Progenitor cell of endocrine pancreas (in vitro differentiated cells): ENCODE measurements around the gene MPZL3. TPM values are rescaled to one million over a fixed set of nuclear protein-coding genes. Genes with fewer than 3 reads are reported as not detected.

Experiments used
- DNase-seq: peaks from one replicate; pipeline ENCODE4 v3.0.0; 2021; ENCODE audit warnings: low spot score; ENCODE audit not compliant: unreplicated experiment
- H3K27ac Mint-ChIP-seq: 2 replicates; pipeline ENCODE4 v1.8.0; 2021; ENCODE audit warnings: mild to moderate bottlenecking, moderate library complexity, mixed read lengths
- H3K27me3 Mint-ChIP-seq: 2 replicates; pipeline ENCODE4 v1.8.0; 2021; ENCODE audit warnings: mixed read lengths
- H3K36me3 Mint-ChIP-seq: 2 replicates; pipeline ENCODE4 v1.8.0; 2022; ENCODE audit warnings: mixed read lengths; ENCODE audit not compliant: insufficient read depth
- H3K4me1 Mint-ChIP-seq: 2 replicates; pipeline ENCODE4 v1.8.0; 2021; ENCODE audit warnings: low read depth, mixed read lengths
- H3K4me3 Mint-ChIP-seq: 2 replicates; pipeline ENCODE4 v1.8.0; 2021; ENCODE audit warnings: low read depth, mild to moderate bottlenecking, moderate library complexity, mixed read lengths
- H3K9me3 Mint-ChIP-seq: 2 replicates; pipeline ENCODE4 v1.8.0; 2021; ENCODE audit warnings: low read depth, mixed read lengths
- CTCF ChIP-seq: fragments of 200-600 bp; sonication (generic); IDR thresholded peaks from one replicate; pipeline ENCODE4 v1.5.0; 2021; ENCODE audit warnings: antibody characterized with exemption, mild to moderate bottlenecking; ENCODE audit not compliant: unreplicated experiment
- total RNA-seq: library from RNA; stranded (reverse); gene quantifications from 2 replicates; pipeline ENCODE4 v1.2.1, GENCODE V29; 2021

Gene MPZL3
- total RNA-seq, 1 donor from 2014 or later, result 6.3 TPM

DNA sequence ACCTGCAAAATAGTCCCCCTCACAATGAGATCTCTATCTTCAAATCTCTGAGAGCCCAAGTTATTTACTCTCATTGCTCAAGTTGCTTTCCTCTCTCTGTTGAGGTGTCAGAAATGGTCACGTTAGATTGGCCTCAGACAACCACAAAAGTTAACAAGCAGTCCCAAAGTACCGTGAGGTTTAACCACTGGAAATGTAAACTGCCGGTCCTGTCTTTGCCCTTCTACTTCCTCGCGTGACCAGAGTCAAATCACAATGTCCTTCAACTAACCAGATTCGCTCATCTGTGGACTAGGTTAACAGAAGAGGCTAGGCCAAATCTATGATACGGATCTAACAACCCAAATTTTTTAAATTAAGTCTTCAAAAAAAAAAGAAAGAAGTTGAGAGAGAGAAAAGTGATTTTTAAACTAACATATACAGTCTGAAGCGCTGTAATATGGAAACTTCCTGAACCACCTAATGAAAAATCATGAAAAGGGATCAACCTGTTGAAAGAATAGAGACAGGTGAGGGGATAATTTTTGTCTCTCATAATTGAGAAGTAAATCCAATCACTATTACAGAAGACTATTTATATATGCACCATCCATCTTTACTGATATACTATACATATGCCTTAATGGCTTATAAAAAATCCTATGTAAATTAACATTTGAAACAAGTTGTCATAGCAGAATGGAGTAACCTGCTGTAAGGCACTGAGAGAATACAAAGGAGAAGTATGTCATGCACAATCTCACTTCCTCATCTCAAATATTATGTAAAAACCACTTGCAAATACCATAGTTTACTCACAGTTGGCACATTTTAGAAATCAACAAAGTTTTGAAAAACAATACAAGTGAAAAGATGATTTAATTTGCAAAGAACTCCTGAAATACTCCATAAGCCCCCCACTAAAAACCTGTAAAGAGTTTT is 24.0 kb downstream of the MPZL3 start:
- DNase-seq, result no peak
- no peak overlapping the region for H3K27ac Mint-ChIP-seq
- H3K9me3 Mint-ChIP-seq, result no peaks in the 10 kb centered on the region
- TF ChIP-seq CTCF, result no peak
- H3K4me3 Mint-ChIP-seq, result no peak overlapping the region
- no peaks in the 10 kb centered on the region for H3K27me3 Mint-ChIP-seq
- peaks cover 6% of the 10 kb centered on the region for H3K36me3 Mint-ChIP-seq
- H3K4me1 Mint-ChIP-seq, result no peaks in the 10 kb centered on the region

DNA sequence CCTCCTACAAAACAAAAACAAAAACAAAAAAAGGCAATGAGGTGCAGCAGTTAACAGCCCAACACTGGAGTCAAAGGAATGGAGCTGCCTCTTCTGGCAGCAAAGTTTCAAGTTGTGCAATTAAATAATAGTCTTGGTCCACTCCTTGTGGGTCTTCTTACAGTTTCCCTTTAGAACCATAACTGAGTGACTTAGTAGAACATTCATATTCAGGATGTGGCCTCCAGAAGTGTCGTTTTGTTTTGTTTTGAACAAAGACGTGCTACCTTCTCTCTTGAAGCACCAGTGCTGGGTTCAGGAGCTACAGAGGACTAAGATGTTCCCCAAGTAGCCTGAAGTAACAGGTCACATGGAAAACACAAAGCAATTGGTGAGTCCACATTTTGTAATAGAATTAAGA is 25.4 kb downstream of the MPZL3 start:
- H3K9me3 Mint-ChIP-seq, result no peaks in the 10 kb centered on the region
- peaks cover 4% of the 10 kb centered on the region for H3K36me3 Mint-ChIP-seq
- H3K27me3 Mint-ChIP-seq, result no peaks in the 10 kb centered on the region
- TF ChIP-seq CTCF, result no peak
- no peak overlapping the region for H3K27ac Mint-ChIP-seq
- DNase-seq, result no peak
- H3K4me1 Mint-ChIP-seq, result no peaks in the 10 kb centered on the region
- no peak overlapping the region for H3K4me3 Mint-ChIP-seq

DNA sequence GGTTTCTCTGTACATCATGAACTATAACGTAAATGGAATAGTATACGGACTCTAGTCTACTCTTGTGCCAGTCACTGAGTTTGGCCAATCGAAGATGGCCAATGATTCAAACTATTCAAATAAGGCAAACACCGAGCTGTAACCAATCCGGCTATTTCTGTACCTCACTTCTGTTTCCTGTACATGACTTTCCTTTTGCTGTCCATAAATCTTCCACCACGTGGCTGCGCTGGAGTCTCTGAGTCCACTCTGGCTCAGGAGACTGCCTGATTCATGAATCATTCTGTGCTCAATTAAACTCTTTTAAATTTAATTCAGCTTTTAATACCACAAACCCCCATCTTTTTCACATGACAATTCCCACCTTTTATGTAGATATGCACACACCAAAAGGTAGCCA is 25.9 kb downstream of the MPZL3 start:
- Mint-ChIP-seq H3K27ac (no peak overlapping the region), H3K9me3 (no peaks in the 10 kb centered on the region), H3K4me1 (no peaks in the 10 kb centered on the region), H3K4me3 (no peak overlapping the region), H3K36me3 (peaks cover 4% of the 10 kb centered on the region), H3K27me3 (no peaks in the 10 kb centered on the region)
- TF ChIP-seq CTCF, result no peak
- no peak for DNase-seq

GRCh38 chr11:118224511-118225188 is 27.5 kb downstream of the MPZL3 start, which contains the start of gene JAML:
JAML (minus strand) TSS chr11:118225011; CDS start chr11:118214866, 10,145 bp downstream.
- H3K4me1 Mint-ChIP-seq, result no peaks in the 10 kb centered on the region
- no peak within 1 kb of the TSS for H3K4me3 Mint-ChIP-seq
- no peak for DNase-seq
- H3K9me3 Mint-ChIP-seq, result no peaks in the 10 kb centered on the region
- no peaks in the 10 kb centered on the region for H3K27me3 Mint-ChIP-seq
- H3K27ac Mint-ChIP-seq, result no peak within 1 kb of the TSS
- TF ChIP-seq CTCF, result no peak
- peaks cover 4% of the 10 kb centered on the region for H3K36me3 Mint-ChIP-seq

- DNase-seq, result no peak
- H3K27me3 Mint-ChIP-seq, result no peaks in the 10 kb centered on the region
- H3K4me1 Mint-ChIP-seq, result peaks cover 4% of the 10 kb centered on the region
- no peak for TF ChIP-seq CTCF
- H3K4me3 Mint-ChIP-seq, result no peak overlapping the region
- no peak overlapping the region for H3K27ac Mint-ChIP-seq
- H3K9me3 Mint-ChIP-seq, result no peaks in the 10 kb centered on the region
- H3K36me3 Mint-ChIP-seq, result no peaks in the 10 kb centered on the region
These were observed 28.2 kb downstream of the MPZL3 start for GRCh38 chr11:118223992-118224391.
